HepG2 (cell line): ENCODE measurements around the gene HAPLN3.

Experiments used
- CREB1 ChIP-seq, 2 experiments: fragments of 450-650 bp in 1 of 2; IDR thresholded peaks; 2 replicates each; pipeline ENCODE4 v1.6.1; 2016 to 2017; ENCODE audit warnings: control low read depth in 1 of 2, mild to moderate bottlenecking in 1 of 2, missing compliant biosample characterization in 1 of 2, missing genetic modification characterization in 1 of 2
- FIP1L1 ChIP-seq: fragments of 200-400 bp; formaldehyde crosslinking; IDR thresholded peaks from 2 replicates; pipeline ENCODE4 v1.6.1; 2018; ENCODE audit warnings: low read depth, mild to moderate bottlenecking, low read length, moderate library complexity, borderline replicate concordance; ENCODE audit not compliant: insufficient read depth
- TCF7L2 ChIP-seq: IDR thresholded peaks from 2 replicates; pipeline ENCODE4 v1.6.1; 2011; ENCODE audit warnings: mild to moderate bottlenecking, low read depth, low read length, moderate library complexity

DNA sequence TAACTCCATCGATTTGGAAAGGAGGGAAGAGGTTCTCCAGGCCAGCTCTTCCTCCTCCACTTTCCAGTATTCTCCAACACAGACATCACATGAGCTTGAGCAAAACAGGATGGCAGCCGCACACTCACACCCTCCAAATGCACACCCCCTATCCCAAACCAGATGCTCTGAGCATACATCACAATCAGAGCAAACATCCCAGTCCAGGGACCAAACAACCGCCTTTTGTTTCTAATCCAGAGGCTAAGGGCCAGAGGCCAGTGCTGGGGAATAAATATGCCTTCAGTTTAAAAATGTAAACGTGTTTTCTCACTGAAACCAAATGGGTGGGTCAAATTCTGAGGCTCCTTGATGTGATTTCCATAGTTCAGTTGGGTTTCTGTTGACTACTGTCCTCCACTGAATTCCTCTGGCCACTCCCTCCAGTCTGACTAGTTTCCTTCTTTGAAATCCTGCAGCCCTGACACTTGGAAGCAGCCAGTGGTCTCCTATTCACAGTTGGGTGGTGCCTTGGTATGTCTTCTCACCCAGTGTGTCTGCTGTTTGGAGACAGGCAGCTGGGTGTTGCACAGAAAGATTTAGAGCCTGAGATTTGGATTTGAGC lies 37.0 kb upstream of the HAPLN3 start:
- TF ChIP-seq FIP1L1 (no peak), TCF7L2 (no peak), CREB1 (IDR thresholded peaks at IDR 0.05) (no peak), CREB1 (CRISPR knock-in tag; IDR thresholded peaks at IDR 0.05) (no peak)
